Measurements from ENCODE around the gene PREX1. TPM values are rescaled to one million over a fixed set of nuclear protein-coding genes. Genes with fewer than 3 reads are reported as not detected.

PREX1 gene
- total and polyA plus RNA-seq, 2 donors from 2014 or later: 8.5 to 38.2 TPM

DNA sequence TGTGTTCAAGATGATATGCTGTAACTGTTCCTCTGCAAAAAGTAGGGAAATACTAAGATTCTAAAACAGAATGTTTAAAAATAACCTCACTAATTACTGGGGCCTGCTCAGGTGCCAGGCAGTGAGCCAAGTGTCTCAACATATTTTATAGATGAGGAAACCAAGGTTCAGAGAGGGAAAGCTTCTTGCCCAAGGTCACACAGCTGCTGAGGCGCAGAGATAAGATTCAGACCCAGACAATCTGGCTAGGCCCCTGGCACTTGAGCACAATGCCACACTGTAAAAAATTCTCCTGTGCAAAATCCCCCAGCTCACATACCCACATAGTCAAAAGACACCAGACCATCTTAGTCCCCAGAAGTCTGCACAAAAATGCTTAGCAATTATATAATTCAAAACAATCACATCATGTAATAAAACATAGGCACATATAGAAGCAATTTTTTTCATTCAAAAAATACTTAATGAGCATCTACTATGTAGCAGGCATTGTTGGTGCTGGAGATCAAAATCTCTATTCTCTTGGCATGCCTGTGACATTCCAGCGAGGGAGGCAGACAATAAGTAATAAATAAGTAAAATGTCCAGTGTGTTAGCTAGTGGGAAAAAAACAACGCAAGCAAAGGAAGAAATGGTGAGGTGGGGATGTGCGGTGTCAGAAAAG, 10.3 kb downstream of the PREX1 start:
- no peak for DNase-seq
- no peak overlapping the region for H3K27ac ChIP-seq (ENCODE audit: low read depth in 2 of 2, low read length in 2 of 2)
- H3K9ac ChIP-seq (ENCODE audit: low read length in 3 of 3): no peak overlapping the region
- H3K4me3 ChIP-seq (ENCODE audit: low read length in 3 of 3): no peak overlapping the region
- H3K9me3 ChIP-seq (ENCODE audit: control insufficient read depth in 2 of 3, insufficient read depth in 1 of 3, low read length in 3 of 3): no peaks in the 10 kb centered on the region
- peaks cover 0 to 11% (median 0%) of the 10 kb centered on the region in 3 donors for H3K4me1 ChIP-seq (ENCODE audit: control insufficient read depth in 2 of 3, insufficient read depth in 2 of 3, low read depth in 1 of 3, low read length in 3 of 3)
- H3K36me3 ChIP-seq (ENCODE audit: control insufficient read depth in 2 of 3, insufficient read depth in 3 of 3, low read length in 3 of 3): no peaks in the 10 kb centered on the region
- no peaks in the 10 kb centered on the region for H3K27me3 ChIP-seq (ENCODE audit: control insufficient read depth, insufficient read depth, low read length)
- intact Hi-C loops (cut with DNase I): no loop called here
- TF ChIP-seq, protein P1, sequence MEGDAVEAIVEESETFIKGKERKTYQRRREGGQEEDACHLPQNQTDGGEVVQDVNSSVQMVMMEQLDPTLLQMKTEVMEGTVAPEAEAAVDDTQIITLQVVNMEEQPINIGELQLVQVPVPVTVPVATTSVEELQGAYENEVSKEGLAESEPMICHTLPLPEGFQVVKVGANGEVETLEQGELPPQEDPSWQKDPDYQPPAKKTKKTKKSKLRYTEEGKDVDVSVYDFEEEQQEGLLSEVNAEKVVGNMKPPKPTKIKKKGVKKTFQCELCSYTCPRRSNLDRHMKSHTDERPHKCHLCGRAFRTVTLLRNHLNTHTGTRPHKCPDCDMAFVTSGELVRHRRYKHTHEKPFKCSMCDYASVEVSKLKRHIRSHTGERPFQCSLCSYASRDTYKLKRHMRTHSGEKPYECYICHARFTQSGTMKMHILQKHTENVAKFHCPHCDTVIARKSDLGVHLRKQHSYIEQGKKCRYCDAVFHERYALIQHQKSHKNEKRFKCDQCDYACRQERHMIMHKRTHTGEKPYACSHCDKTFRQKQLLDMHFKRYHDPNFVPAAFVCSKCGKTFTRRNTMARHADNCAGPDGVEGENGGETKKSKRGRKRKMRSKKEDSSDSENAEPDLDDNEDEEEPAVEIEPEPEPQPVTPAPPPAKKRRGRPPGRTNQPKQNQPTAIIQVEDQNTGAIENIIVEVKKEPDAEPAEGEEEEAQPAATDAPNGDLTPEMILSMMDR (IDR thresholded peaks at IDR 0.05; ENCODE audit: borderline replicate concordance, extremely low read depth, insufficient read depth): no peak
- no peak for FAIRE-seq

DNA sequence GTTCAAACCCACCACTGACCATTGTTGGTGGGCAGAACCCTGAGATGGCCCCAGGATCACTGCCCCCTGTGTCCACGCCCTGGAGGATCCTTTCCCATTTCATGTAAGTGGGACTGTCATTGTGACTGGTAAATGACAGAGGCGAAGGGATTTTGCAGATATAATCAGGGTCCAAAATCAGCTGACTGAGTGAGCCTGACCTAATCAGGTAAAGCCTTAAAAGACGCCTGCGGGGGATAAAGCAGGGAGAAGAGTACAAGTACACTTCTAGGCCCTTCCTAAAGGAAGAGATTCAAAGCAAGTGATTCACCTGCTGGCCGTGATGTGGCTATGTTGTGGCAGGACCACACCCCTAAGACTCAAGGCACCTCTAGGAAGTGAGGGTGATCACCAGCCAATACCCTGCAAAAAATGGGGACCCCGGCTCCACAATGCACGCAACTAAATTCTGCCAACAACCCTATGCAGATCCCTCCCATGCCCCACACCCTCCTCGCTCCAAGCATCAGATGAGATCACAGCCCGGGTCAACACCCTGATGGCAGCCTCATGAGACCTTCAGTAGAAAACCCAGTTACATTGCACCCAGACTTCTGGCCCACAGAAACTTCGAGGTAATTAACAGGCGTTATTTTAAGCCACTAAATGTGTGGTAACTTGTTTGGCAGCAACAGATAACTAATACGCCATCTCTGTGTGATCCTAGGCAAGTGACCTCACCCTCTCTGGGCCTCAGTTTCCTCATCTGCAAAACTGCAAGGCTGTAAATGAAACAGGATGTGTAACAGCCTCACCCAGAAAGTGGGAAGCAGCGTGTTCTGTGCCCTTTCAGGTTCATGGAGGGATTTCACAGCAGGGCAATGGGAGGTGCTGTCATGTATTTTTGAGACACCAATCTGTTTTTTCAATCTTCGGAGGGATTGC, 11.3 kb downstream of the PREX1 start:
- H3K36me3 ChIP-seq (ENCODE audit: control insufficient read depth in 2 of 3, insufficient read depth in 3 of 3, low read length in 3 of 3): no peaks in the 10 kb centered on the region
- DNase-seq (no peak), FAIRE-seq (no peak)
- no peak overlapping the region for H3K27ac ChIP-seq (ENCODE audit: low read depth in 2 of 2, low read length in 2 of 2)
- no peaks in the 10 kb centered on the region for H3K9me3 ChIP-seq (ENCODE audit: control insufficient read depth in 2 of 3, insufficient read depth in 1 of 3, low read length in 3 of 3)
- peaks cover 0 to 11% (median 0%) of the 10 kb centered on the region in 3 donors for H3K4me1 ChIP-seq (ENCODE audit: control insufficient read depth in 2 of 3, insufficient read depth in 2 of 3, low read depth in 1 of 3, low read length in 3 of 3)
- no peak overlapping the region for H3K9ac ChIP-seq (ENCODE audit: low read length in 3 of 3)
- intact Hi-C loops (cut with DNase I): no loop called here
- no peaks in the 10 kb centered on the region for H3K27me3 ChIP-seq (ENCODE audit: control insufficient read depth, insufficient read depth, low read length)
- H3K4me3 ChIP-seq (ENCODE audit: low read length in 3 of 3): no peak overlapping the region
- TF ChIP-seq, protein P1 (IDR thresholded peaks at IDR 0.05; ENCODE audit: borderline replicate concordance, extremely low read depth, insufficient read depth): no peak

GRCh38 chr20:48815537-48815936, 12.3 kb downstream of the PREX1 start:
- Histone ChIP-seq H3K4me3 (ENCODE audit: low read length in 3 of 3) (no peak overlapping the region), H3K27ac (ENCODE audit: low read depth in 2 of 2, low read length in 2 of 2) (no peak overlapping the region), H3K36me3 (ENCODE audit: control insufficient read depth in 2 of 3, insufficient read depth in 3 of 3, low read length in 3 of 3) (no peaks in the 10 kb centered on the region), H3K27me3 (ENCODE audit: control insufficient read depth, insufficient read depth, low read length) (no peaks in the 10 kb centered on the region), H3K4me1 (ENCODE audit: control insufficient read depth in 2 of 3, insufficient read depth in 2 of 3, low read depth in 1 of 3, low read length in 3 of 3) (peaks cover 0 to 11% (median 0%) of the 10 kb centered on the region in 3 donors), H3K9ac (ENCODE audit: low read length in 3 of 3) (no peak overlapping the region), H3K9me3 (ENCODE audit: control insufficient read depth in 2 of 3, insufficient read depth in 1 of 3, low read length in 3 of 3) (no peaks in the 10 kb centered on the region)
- FAIRE-seq (no peak), DNase-seq (no peak)
- intact Hi-C loops (cut with DNase I): no loop called here
- TF ChIP-seq, protein P1 (IDR thresholded peaks at IDR 0.05; ENCODE audit: borderline replicate concordance, extremely low read depth, insufficient read depth): no peak

All from kidney (tissue), 14 donors.